Suprapubic skin (tissue), 4 donors: ENCODE data around the gene ALMS1. TPM values are rescaled to one million over a fixed set of nuclear protein-coding genes. Genes with fewer than 3 reads are reported as not detected.

ENCODE experiments used
- DNase-seq, 2 donors: peaks; one replicate each; pipeline ENCODE4 v3.0.0-alpha.2; 2019; ENCODE audit warnings: low spot score in 2 of 2
- H3K27ac ChIP-seq: fragments of 200-600 bp; sonication (generic); one replicate; pipeline ENCODE4 v1.5.1; 2019
- H3K27me3 ChIP-seq: fragments of 200-600 bp; sonication (generic); one replicate; pipeline ENCODE4 v1.5.1; 2019
- H3K36me3 ChIP-seq: fragments of 200-600 bp; sonication (generic); one replicate; pipeline ENCODE4 v1.5.1; 2019
- H3K4me1 ChIP-seq: fragments of 200-600 bp; sonication (generic); one replicate; pipeline ENCODE4 v1.5.1; 2019
- H3K4me3 ChIP-seq: fragments of 200-600 bp; sonication (generic); one replicate; pipeline ENCODE4 v1.5.1; 2019; ENCODE audit warnings: mild to moderate bottlenecking
- H3K9me3 ChIP-seq: fragments of 200-600 bp; sonication (generic); one replicate; pipeline ENCODE4 v1.5.1; 2019
- CTCF ChIP-seq, 2 donors: fragments of 200-600 bp in 1 of 2; fragments of 450-650 bp in 1 of 2; sonication (generic) in 1 of 2; IDR thresholded peaks; one replicate each; pipeline ENCODE4 v1.5.1; 2016 to 2019; ENCODE audit warnings: antibody characterized with exemption in 2 of 2, mild to moderate bottlenecking in 1 of 2, moderate library complexity in 1 of 2
- EP300 ChIP-seq: sonication (generic); formaldehyde crosslinking; IDR thresholded peaks from one replicate; pipeline ENCODE4 v1.6.1; 2017; ENCODE audit warnings: antibody characterized with exemption
- POLR2A ChIP-seq, 2 donors: fragments of 450-650 bp; IDR thresholded peaks; one replicate each; pipeline ENCODE4 v1.6.1; 2017; ENCODE audit warnings: antibody characterized with exemption in 2 of 2, mild to moderate bottlenecking in 2 of 2, moderate library complexity in 2 of 2
- POLR2AphosphoS5 ChIP-seq, 3 donors: sonication (generic); formaldehyde crosslinking; IDR thresholded peaks; one replicate each; pipeline ENCODE4 v1.6.1; 2017; ENCODE audit warnings: antibody characterized with exemption in 3 of 3
- WGBS: methylation state at CpG from one replicate; pipeline ENCODE4 v1.1.5; 2018; 5-methylcytosine and 5-hydroxymethylcytosine counted together
- total RNA-seq, 4 donors: library from RNA; depleted of rRNA; stranded (reverse); fragments of >200 nt; gene quantifications; one replicate each; pipeline ENCODE4 v1.1.0, GENCODE V29; 2016

The ALMS1 gene
- total RNA-seq, 4 donors from 2014 or later = 12.3 to 24.0 (median 18.5) TPM

- no peaks in the 10 kb centered on the region for H3K4me1 ChIP-seq
- no peak overlapping the region for H3K4me3 ChIP-seq
- H3K9me3 ChIP-seq = peaks cover 7% of the 10 kb centered on the region
- no peak overlapping the region for H3K27ac ChIP-seq
- peaks cover 6% of the 10 kb centered on the region for H3K36me3 ChIP-seq
- DNase-seq = no peak
- 85% methylated on average over 2 of the region's 2 CpGs for WGBS
- TF ChIP-seq CTCF (IDR thresholded peaks at IDR 0.05) = no peak
- TF ChIP-seq POLR2AphosphoS5 (IDR thresholded peaks at IDR 0.05) = no peak
- no peaks in the 10 kb centered on the region for H3K27me3 ChIP-seq
Observed at GRCh38 chr2:73406996-73407395, 21.4 kb downstream of the ALMS1 start.

- 65% methylated on average over 3 of the region's 3 CpGs for WGBS
- no peak for TF ChIP-seq POLR2AphosphoS5 (IDR thresholded peaks at IDR 0.05)
- no peak for TF ChIP-seq CTCF (IDR thresholded peaks at IDR 0.05)
- no peak for TF ChIP-seq EP300
- TF ChIP-seq POLR2A (IDR thresholded peaks at IDR 0.05) = no peak
Observed at GRCh38 chr2:73408198-73408597, 22.6 kb downstream of the ALMS1 start.

GRCh38 chr2:73414696-73415095 lies 29.1 kb downstream of the ALMS1 start:
- WGBS = 98% methylated on average over 3 of the region's 3 CpGs
- Histone ChIP-seq H3K9me3 (no peaks in the 10 kb centered on the region), H3K27me3 (no peaks in the 10 kb centered on the region), H3K4me3 (no peak overlapping the region), H3K4me1 (peaks cover 8% of the 10 kb centered on the region), H3K36me3 (peaks cover 6% of the 10 kb centered on the region), H3K27ac (no peak overlapping the region)
- no peak for DNase-seq
- TF ChIP-seq EP300 = no peak
- TF ChIP-seq POLR2A (IDR thresholded peaks at IDR 0.05) = no peak
- TF ChIP-seq CTCF (IDR thresholded peaks at IDR 0.05) = no peak
- no peak for TF ChIP-seq POLR2AphosphoS5 (IDR thresholded peaks at IDR 0.05)

More at GRCh38 chr2:73408198-73408597, 22.6 kb downstream of the ALMS1 start:
- no peaks in the 10 kb centered on the region for H3K27me3 ChIP-seq
- H3K27ac ChIP-seq = no peak overlapping the region
- no peak for DNase-seq
- peaks cover 7% of the 10 kb centered on the region for H3K9me3 ChIP-seq
- H3K36me3 ChIP-seq = peaks cover 6% of the 10 kb centered on the region
- no peaks in the 10 kb centered on the region for H3K4me1 ChIP-seq
- no peak overlapping the region for H3K4me3 ChIP-seq

- no peak overlapping the region for H3K4me3 ChIP-seq
- no peaks in the 10 kb centered on the region for H3K9me3 ChIP-seq
- TF ChIP-seq EP300 = no peak
- no peak for TF ChIP-seq POLR2A (IDR thresholded peaks at IDR 0.05)
- no peak for TF ChIP-seq CTCF (IDR thresholded peaks at IDR 0.05)
- no peak for TF ChIP-seq POLR2AphosphoS5 (IDR thresholded peaks at IDR 0.05)
- no peak overlapping the region for H3K27ac ChIP-seq
- no peak for DNase-seq
- peaks cover 2% of the 10 kb centered on the region for H3K36me3 ChIP-seq
- H3K4me1 ChIP-seq = peaks cover 8% of the 10 kb centered on the region
- 90% methylated on average over 2 of the region's 2 CpGs for WGBS
- no peaks in the 10 kb centered on the region for H3K27me3 ChIP-seq
Observed at GRCh38 chr2:73415906-73416305, 30.3 kb downstream of the ALMS1 start.

GRCh38 chr2:73418343-73418742 lies 32.7 kb downstream of the ALMS1 start:
- Histone ChIP-seq H3K27ac (no peak overlapping the region), H3K36me3 (peaks cover 3% of the 10 kb centered on the region), H3K4me3 (no peak overlapping the region), H3K27me3 (no peaks in the 10 kb centered on the region), H3K9me3 (no peaks in the 10 kb centered on the region), H3K4me1 (peaks cover 8% of the 10 kb centered on the region)
- TF ChIP-seq POLR2AphosphoS5 (IDR thresholded peaks at IDR 0.05) (no peak), POLR2A (IDR thresholded peaks at IDR 0.05) (no peak), CTCF (IDR thresholded peaks at IDR 0.05) (no peak), EP300 (no peak)
- DNase-seq = peak; percentile 71 to 85
- WGBS = 14% methylated on average over 7 of the region's 7 CpGs
